ENCODE results near the gene CCDC198. TPM values are rescaled to one million over a fixed set of nuclear protein-coding genes. Genes with fewer than 3 reads are reported as not detected.

Gene CCDC198
- total RNA-seq, 2 donors from 2014 or later: not detected

DNA sequence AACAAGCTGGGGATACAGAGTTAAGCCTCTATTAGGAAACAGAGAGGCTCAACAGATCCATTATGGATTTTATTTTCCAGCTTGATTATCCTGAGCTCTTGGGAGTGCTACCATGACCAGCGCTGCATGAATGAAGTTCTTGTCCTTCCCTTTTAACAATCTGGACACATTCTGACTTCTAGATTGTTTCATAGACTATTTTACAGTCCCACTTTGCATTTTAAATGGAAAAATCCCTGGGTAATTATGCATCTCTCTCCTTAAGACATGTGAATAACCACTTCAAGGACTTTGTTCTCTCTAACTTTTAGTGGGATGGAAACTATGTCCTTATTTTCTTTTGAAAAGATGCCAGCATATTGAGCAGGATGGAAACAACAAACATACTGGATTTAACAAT, 2.0 kb downstream of the CCDC198 start:
- no peak for ATAC-seq (replicated peaks in 1 of 2)
- no peak overlapping the region for H3K4me3 Mint-ChIP-seq
- H3K27ac Mint-ChIP-seq: no peak overlapping the region
- no peaks in the 10 kb centered on the region for H3K4me1 Mint-ChIP-seq (ENCODE audit: low read depth)
- DNase-seq: no peak
- H3K9me3 Mint-ChIP-seq: no peaks in the 10 kb centered on the region
- H3K27me3 Mint-ChIP-seq (ENCODE audit: low read depth): peaks cover 5% of the 10 kb centered on the region
- H3K36me3 Mint-ChIP-seq (ENCODE audit: insufficient read depth in 2 of 2): no peaks in the 10 kb centered on the region

DNA sequence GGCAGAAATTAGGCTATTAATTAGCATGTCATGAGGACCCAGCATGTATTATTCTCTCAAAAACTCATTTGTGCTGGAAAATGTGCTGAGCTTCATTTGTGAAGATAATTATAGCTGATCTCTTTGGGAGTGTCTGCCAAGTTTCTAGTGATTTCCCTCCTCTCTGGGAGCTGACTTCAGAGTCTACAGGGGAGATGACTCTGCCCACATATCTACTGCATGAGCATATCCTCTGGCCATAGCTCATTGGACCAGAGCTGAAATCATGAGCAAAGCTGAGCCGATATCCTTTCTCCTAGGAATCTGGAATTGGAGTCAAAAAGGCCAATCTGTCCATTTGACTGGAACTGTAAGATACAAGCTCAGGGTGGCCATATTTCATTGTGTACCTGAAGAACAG, 5.9 kb downstream of the CCDC198 start:
- Mint-ChIP-seq H3K4me1 (ENCODE audit: low read depth) (no peaks in the 10 kb centered on the region), H3K36me3 (ENCODE audit: insufficient read depth in 2 of 2) (no peaks in the 10 kb centered on the region), H3K27me3 (ENCODE audit: low read depth) (no peaks in the 10 kb centered on the region), H3K27ac (no peak overlapping the region), H3K9me3 (no peaks in the 10 kb centered on the region), H3K4me3 (no peak overlapping the region)
- no peak for ATAC-seq (replicated peaks in 1 of 2)
- no peak for DNase-seq

DNA sequence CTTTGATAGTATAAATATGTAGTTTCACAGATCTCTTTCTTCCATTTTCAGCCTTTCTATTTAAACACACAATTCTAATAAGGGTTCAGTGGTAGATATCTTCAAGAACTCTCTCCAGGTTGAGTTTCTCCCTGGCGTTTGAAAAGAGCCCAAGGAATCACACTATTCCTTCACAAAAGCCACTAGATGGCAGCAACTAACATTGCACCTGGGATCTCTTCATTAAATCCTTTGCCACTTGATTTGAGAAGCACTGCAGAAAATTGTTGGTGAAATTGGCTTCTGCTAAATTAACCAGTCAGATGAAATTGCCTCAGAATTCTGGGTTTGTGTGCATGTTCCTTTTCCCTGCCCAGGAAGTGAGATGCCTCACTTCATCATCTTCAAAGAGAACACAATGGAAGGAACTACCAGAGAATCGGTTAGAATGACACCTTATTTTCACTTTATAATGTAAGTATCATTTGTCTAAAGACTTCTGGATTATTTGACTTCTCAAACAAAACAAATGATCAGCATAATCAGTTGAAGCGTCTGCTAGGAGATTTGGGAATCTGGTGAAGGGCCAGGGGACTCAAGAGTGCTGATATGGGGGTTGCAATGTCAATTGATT, 6.8 kb downstream of the CCDC198 start:
- Mint-ChIP-seq H3K9me3 (no peaks in the 10 kb centered on the region), H3K36me3 (ENCODE audit: insufficient read depth in 2 of 2) (no peaks in the 10 kb centered on the region), H3K4me3 (no peak overlapping the region), H3K27ac (no peak overlapping the region), H3K27me3 (ENCODE audit: low read depth) (no peaks in the 10 kb centered on the region), H3K4me1 (ENCODE audit: low read depth) (no peaks in the 10 kb centered on the region)
- DNase-seq: no peak
- no peak for ATAC-seq (replicated peaks in 1 of 2)

DNA sequence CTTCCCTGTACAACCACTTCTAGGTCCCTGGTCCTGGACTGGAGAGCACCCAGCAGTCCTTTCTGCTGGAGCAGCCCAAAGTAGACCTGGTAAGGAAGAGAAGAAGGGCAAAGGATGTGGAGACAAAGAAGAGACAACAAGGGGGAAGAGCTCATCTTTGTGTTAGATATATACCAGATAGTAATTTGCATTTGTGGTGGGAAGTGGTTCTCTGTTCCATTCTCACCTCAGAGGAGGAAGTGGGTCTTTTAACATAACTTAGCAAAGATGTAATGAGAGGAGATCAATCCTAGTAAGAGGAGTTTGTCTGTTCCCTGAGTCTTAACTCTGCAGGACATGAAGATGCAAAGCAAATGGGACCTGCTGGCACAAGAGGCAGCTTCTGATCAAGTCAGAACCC, 8.0 kb downstream of the CCDC198 start:
- no peak overlapping the region for H3K27ac Mint-ChIP-seq

DNA sequence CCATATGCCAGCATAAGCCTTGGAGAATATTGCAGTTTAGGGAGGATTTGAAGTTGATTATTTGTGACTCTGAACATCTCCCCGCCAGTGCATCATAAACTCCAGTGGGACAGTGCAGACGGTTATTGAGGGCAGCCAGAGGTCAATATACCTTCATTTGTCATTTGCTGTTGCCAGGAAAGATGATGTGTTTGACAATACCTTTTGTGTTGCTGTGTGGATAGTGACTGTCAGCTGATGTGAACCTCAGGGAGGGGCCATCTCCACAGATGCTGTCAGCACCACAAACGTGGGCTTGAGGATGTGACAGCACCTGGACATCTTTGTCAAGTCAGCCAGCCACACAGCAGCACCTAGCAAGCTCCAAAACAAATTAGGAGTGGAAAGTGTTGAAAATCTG, 11.5 kb downstream of the CCDC198 start:
- H3K36me3 Mint-ChIP-seq (ENCODE audit: insufficient read depth in 2 of 2): no peaks in the 10 kb centered on the region
- H3K4me3 Mint-ChIP-seq: no peak overlapping the region
- H3K4me1 Mint-ChIP-seq (ENCODE audit: low read depth): no peaks in the 10 kb centered on the region
- ATAC-seq (replicated peaks in 1 of 2) (no peak), DNase-seq (no peak)
- no peaks in the 10 kb centered on the region for H3K9me3 Mint-ChIP-seq
- no peak overlapping the region for H3K27ac Mint-ChIP-seq
- H3K27me3 Mint-ChIP-seq (ENCODE audit: low read depth): no peaks in the 10 kb centered on the region

More for the DNA sequence above, 8.0 kb downstream of the CCDC198 start:
- H3K36me3 Mint-ChIP-seq (ENCODE audit: insufficient read depth in 2 of 2): no peaks in the 10 kb centered on the region
- ATAC-seq (replicated peaks in 1 of 2): no peak
- H3K27me3 Mint-ChIP-seq (ENCODE audit: low read depth): no peaks in the 10 kb centered on the region
- no peaks in the 10 kb centered on the region for H3K9me3 Mint-ChIP-seq
- no peaks in the 10 kb centered on the region for H3K4me1 Mint-ChIP-seq (ENCODE audit: low read depth)
- no peak for DNase-seq
- no peak overlapping the region for H3K4me3 Mint-ChIP-seq

DNA sequence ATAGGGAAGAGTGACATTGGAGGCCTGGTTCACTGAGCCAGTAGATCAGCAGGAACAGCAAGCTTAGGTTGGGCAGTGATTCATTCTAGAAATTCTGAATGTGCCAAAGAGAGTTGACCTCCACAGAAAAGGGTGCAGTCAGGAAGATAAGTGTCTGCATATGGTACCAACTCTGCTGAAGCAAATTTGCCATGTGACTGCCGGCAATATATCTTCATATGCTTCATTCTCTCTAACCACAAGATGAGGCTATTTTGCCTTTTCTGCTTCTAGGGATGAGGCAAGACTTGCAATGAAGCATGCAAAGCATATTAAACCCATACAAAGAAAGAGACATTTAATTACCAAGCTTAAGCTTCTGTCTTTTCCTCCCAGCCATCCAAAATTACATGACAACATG, 13.6 kb downstream of the CCDC198 start:
- DNase-seq: no peak
- H3K4me3 Mint-ChIP-seq: no peak overlapping the region
- no peaks in the 10 kb centered on the region for H3K4me1 Mint-ChIP-seq (ENCODE audit: low read depth)
- H3K36me3 Mint-ChIP-seq (ENCODE audit: insufficient read depth in 2 of 2): no peaks in the 10 kb centered on the region
- H3K27ac Mint-ChIP-seq: no peak overlapping the region
- H3K9me3 Mint-ChIP-seq: no peaks in the 10 kb centered on the region
- H3K27me3 Mint-ChIP-seq (ENCODE audit: low read depth): no peaks in the 10 kb centered on the region
- no peak for ATAC-seq (replicated peaks in 1 of 2)

DNA sequence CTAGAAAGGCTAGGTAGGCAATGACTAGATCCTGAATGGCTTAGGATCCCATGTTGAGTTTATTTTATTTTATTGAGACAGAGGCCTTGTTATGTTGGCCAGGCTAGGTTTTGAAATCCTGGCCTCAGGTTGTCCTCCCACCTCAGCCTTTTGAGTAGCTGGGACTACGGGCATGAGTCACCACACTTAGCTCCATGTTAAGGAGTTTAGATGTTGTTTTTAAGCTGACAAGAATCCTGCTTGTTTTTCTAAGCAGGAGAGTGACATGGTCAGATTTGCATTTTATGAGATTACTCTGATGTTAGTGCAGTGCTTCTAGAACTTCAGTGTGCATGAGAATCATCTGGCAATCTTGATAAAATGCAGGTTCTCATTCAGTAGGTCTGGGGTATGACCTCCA, 14.5 kb downstream of the CCDC198 start:
- no peaks in the 10 kb centered on the region for H3K9me3 Mint-ChIP-seq
- no peaks in the 10 kb centered on the region for H3K27me3 Mint-ChIP-seq (ENCODE audit: low read depth)
- no peak overlapping the region for H3K4me3 Mint-ChIP-seq
- no peak for DNase-seq
- ATAC-seq (replicated peaks in 1 of 2): no peak
- no peaks in the 10 kb centered on the region for H3K4me1 Mint-ChIP-seq (ENCODE audit: low read depth)
- no peak overlapping the region for H3K27ac Mint-ChIP-seq
- H3K36me3 Mint-ChIP-seq (ENCODE audit: insufficient read depth in 2 of 2): no peaks in the 10 kb centered on the region

DNA sequence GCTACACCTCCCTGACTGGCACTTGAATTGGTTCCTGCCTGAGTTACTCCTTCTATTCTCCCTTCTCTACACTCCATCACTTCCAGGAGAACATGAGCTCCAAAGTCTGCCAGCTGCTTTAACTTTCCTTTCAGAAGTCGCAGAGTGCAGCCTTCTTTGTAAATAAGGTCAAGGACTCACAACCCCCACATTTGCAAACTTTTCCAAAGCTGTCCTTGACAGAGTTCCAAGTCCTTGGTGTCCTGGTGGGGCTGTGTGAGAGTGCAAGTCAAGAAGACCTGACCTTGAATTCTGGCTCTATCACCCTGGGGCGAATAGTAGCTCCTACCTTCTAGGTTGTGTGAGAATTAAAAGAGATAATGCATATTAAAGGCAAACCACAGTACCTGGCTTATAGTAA, 15.6 kb downstream of the CCDC198 start:
- H3K36me3 Mint-ChIP-seq (ENCODE audit: insufficient read depth in 2 of 2): no peaks in the 10 kb centered on the region

DNA sequence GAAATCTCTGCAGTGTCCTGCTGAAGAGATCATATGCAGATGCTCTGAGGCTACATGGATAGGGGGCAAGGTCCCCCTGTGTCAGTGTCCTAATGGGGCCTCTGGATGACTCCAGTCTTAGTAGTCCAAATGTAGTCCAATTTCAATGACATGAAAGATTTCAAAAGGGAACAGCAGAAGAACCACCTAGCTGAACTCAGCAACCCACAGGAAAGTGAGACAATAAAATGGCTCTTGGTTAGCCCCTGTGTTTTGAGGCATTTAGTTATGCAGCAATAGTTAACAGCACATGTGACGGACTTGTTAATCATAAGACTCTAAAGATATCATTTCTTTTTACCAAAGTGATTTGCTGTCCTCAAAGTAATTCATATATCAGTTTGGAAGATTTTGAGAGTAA, 22.7 kb downstream of the CCDC198 start:
- H3K4me3 Mint-ChIP-seq: no peak overlapping the region
- H3K4me1 Mint-ChIP-seq (ENCODE audit: low read depth): no peaks in the 10 kb centered on the region
- H3K36me3 Mint-ChIP-seq (ENCODE audit: insufficient read depth in 2 of 2): no peaks in the 10 kb centered on the region
- H3K9me3 Mint-ChIP-seq: peaks cover 0 to 1% of the 10 kb centered on the region in 2 donors
- DNase-seq (no peak), ATAC-seq (replicated peaks in 1 of 2) (no peak)
- no peak overlapping the region for H3K27ac Mint-ChIP-seq
- H3K27me3 Mint-ChIP-seq (ENCODE audit: low read depth): no peaks in the 10 kb centered on the region

More for the DNA sequence above, 15.6 kb downstream of the CCDC198 start:
- H3K4me3 Mint-ChIP-seq: no peak overlapping the region
- DNase-seq: no peak
- no peaks in the 10 kb centered on the region for H3K9me3 Mint-ChIP-seq
- H3K27ac Mint-ChIP-seq: no peak overlapping the region
- no peaks in the 10 kb centered on the region for H3K27me3 Mint-ChIP-seq (ENCODE audit: low read depth)
- no peaks in the 10 kb centered on the region for H3K4me1 Mint-ChIP-seq (ENCODE audit: low read depth)
- ATAC-seq (replicated peaks in 1 of 2): no peak

DNA sequence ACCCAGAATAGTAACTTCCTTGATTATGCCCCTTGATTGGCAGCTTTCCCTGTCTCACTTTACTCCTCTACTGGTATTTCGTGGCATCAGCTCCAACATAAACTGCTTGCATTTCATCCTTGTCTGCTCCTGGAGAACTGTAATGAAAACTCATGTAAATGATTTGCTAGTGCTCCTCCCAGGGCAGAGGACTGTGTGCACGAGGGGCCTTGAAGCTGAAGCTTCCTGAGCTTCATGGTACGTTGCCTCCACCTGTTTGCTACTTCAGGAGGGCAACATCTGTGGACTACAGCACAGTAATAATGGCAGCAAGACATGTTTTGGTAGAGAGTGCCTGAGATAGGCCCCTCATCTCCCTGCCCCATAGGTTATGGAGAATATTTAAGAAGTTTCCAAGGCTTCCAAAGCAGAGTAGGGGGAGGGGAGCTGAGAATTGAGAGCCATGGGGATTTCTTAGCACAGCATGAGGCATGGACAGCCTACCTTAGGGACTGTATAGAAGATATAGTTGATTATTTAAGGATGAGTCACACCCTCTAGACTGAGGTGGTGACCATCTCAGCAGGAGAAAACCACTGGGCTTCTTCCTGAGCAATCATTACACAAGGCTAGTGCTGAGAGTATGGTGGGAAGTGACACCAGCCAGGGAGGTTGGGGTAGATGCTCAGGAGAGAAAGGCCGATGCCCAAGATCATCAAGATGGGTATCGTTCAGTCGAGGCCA, 29.5 kb downstream of the CCDC198 start:
- peaks cover 0 to 1% of the 10 kb centered on the region in 2 donors for H3K9me3 Mint-ChIP-seq
- H3K27ac Mint-ChIP-seq: no peak overlapping the region
- DNase-seq (no peak), ATAC-seq (replicated peaks in 1 of 2) (no peak)
- H3K27me3 Mint-ChIP-seq (ENCODE audit: low read depth): no peaks in the 10 kb centered on the region
- H3K4me3 Mint-ChIP-seq: no peak overlapping the region
- no peaks in the 10 kb centered on the region for H3K4me1 Mint-ChIP-seq (ENCODE audit: low read depth)
- no peaks in the 10 kb centered on the region for H3K36me3 Mint-ChIP-seq (ENCODE audit: insufficient read depth in 2 of 2)

DNA sequence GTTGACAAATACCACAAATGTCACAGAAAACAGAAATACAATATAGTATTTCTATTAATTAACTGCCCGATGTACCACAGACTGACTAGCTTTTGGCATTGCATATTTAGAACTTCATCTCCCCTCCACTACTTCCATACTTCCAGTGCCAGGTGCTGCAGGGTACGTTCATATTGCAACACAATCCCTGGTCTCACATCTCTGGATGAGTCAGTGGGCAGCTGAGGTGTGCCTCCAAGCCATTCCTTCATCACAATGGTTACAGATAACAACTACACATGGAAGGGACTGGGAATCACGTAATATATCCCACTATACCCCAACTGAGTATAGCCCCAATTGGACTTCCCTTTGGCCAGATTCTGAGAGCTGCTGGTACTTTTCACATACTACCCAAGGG, 31.1 kb downstream of the CCDC198 start:
- no peak for ATAC-seq (replicated peaks in 1 of 2)
- H3K4me3 Mint-ChIP-seq: no peak overlapping the region
- H3K36me3 Mint-ChIP-seq (ENCODE audit: insufficient read depth in 2 of 2): no peaks in the 10 kb centered on the region
- no peaks in the 10 kb centered on the region for H3K27me3 Mint-ChIP-seq (ENCODE audit: low read depth)
- DNase-seq: no peak
- H3K4me1 Mint-ChIP-seq (ENCODE audit: low read depth): no peaks in the 10 kb centered on the region
- no peak overlapping the region for H3K27ac Mint-ChIP-seq
- H3K9me3 Mint-ChIP-seq: peaks cover 0 to 1% of the 10 kb centered on the region in 2 donors

DNA sequence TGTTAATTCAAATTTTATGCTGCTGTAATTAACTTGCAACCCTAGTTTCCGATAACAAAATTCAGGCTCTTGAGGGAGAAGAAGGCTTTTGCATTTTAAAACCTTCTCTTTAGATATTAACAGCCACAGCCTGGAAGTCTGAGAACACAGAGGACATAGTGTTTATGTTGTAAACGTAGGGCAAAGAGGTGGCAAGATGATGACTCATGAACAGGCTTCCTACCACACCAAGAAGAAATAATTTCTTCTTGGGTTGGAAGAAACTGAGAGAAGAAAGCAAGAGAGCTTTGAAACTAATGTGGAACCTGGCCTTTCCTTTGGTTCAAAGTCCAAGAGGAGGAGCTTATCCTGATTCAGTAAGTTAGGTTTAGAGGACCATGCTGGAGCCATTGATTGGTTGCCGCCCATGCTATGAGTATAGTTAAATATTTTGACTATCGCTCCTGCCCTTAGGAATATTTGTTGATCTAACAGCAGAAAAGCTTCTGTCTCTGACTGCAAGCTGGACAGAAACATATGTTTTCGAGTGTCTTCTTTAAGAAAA, 31.8 kb downstream of the CCDC198 start:
- no peaks in the 10 kb centered on the region for H3K4me1 Mint-ChIP-seq (ENCODE audit: low read depth)
- no peaks in the 10 kb centered on the region for H3K27me3 Mint-ChIP-seq (ENCODE audit: low read depth)
- no peaks in the 10 kb centered on the region for H3K36me3 Mint-ChIP-seq (ENCODE audit: insufficient read depth in 2 of 2)
- H3K9me3 Mint-ChIP-seq: peaks cover 0 to 1% of the 10 kb centered on the region in 2 donors
- ATAC-seq (replicated peaks in 1 of 2) (no peak), DNase-seq (no peak)
- no peak overlapping the region for H3K4me3 Mint-ChIP-seq
- no peak overlapping the region for H3K27ac Mint-ChIP-seq

DNA sequence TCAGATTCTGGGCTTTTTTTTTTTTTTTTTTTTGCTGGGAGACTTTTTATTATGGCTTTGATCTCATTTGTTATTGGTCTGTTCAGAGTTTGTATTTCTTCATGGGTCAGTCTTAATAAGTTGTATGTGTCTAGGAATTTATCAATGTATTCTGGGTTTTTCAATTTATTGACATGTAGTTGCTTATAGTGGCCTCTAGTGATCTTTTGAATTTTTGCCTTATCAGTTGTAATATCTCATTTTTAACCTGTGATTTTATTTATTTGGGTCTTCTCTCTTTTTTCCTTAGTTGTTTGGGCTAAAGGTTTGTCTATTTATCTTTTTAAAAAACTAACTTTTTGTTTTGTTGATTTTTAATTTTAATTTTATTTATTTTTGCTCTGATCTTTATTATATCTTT, 57.7 kb downstream of the CCDC198 start:
- Mint-ChIP-seq H3K27me3 (ENCODE audit: low read depth) (no peaks in the 10 kb centered on the region), H3K4me1 (ENCODE audit: low read depth) (no peaks in the 10 kb centered on the region), H3K9me3 (peaks cover 0 to 4% of the 10 kb centered on the region in 2 donors), H3K4me3 (no peak overlapping the region), H3K36me3 (ENCODE audit: insufficient read depth in 2 of 2) (no peaks in the 10 kb centered on the region), H3K27ac (no peak overlapping the region)
- ATAC-seq (replicated peaks in 1 of 2) (no peak), DNase-seq (no peak)

DNA sequence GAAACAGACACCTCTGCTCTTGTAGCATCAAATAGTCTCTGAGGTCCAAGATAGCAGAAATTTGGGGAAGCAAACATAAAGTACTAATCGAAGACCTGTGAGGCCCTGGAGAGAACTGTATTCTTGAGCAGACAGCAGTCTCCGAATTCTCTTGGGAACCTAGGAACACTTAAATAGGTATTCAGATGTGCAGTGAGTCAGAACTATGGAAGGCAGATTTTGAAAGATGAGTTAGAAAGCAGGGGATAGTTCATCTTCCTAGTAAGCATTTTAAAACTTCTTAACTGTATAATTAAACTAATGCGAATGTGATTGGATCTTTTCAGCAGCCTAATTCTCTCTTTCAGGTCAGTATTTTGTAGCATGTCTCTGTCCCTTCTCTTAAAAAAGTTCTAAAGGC, 72.7 kb downstream of the CCDC198 start:
- DNase-seq: no peak
- Mint-ChIP-seq H3K4me3 (no peak overlapping the region), H3K27ac (no peak overlapping the region), H3K4me1 (ENCODE audit: low read depth) (no peaks in the 10 kb centered on the region), H3K36me3 (ENCODE audit: insufficient read depth in 2 of 2) (no peaks in the 10 kb centered on the region), H3K9me3 (no peaks in the 10 kb centered on the region), H3K27me3 (ENCODE audit: low read depth) (no peaks in the 10 kb centered on the region)
- ATAC-seq (replicated peaks in 1 of 2): no peak
